MCF 10A (cell line): Measurements from ENCODE around the gene GRID1. TPM values are rescaled to one million over a fixed set of nuclear protein-coding genes. Genes with fewer than 3 reads are reported as not detected.

Experiments
- BruUV-seq: library from RNA; stranded (reverse); fragments of 400-500 nt; replicated peaks from 2 replicates; lab custom pipeline; 2021; lab: Mats Ljungman, UMichigan
- CTCF ChIA-PET: fragments of 300-600 bp; sonication (Branson Sonifier 250); formaldehyde crosslinking; extraction: SDS; loops from one replicate; lab custom pipeline; 2021; ENCODE audit warnings: antibody characterized with exemption, inconsistent platforms; lab: Yijun Ruan, JAX
- POLR2A ChIA-PET: fragments of 300-600, 350-650 bp; sonication (Branson Sonifier 250); formaldehyde crosslinking; extraction: SDS; loops from one replicate; lab custom pipeline; 2020; ENCODE audit warnings: antibody characterized with exemption, inconsistent platforms; lab: Yijun Ruan, JAX
- DNase-seq: peaks from one replicate; pipeline ENCODE4 v3.0.0-alpha.2; 2018; ENCODE audit not compliant: unreplicated experiment
- H3K27ac Mint-ChIP-seq: one replicate; pipeline ENCODE4 v1.8.0; 2022; ENCODE audit warnings: mild to moderate bottlenecking, low read depth, mixed read lengths; ENCODE audit not compliant: unreplicated experiment
- H3K27me3 Mint-ChIP-seq: one replicate; pipeline ENCODE4 v1.8.0; 2022; ENCODE audit warnings: mixed read lengths; ENCODE audit not compliant: insufficient read depth, unreplicated experiment
- H3K36me3 Mint-ChIP-seq: one replicate; pipeline ENCODE4 v1.8.0; 2022; ENCODE audit warnings: mild to moderate bottlenecking, moderate library complexity, mixed read lengths; ENCODE audit not compliant: insufficient read depth, unreplicated experiment
- H3K4me1 Mint-ChIP-seq: one replicate; pipeline ENCODE4 v1.8.0; 2022; ENCODE audit warnings: mixed read lengths; ENCODE audit not compliant: insufficient read depth, unreplicated experiment
- H3K4me3 Mint-ChIP-seq: one replicate; pipeline ENCODE4 v1.8.0; 2022; ENCODE audit warnings: mild to moderate bottlenecking, moderate library complexity, mixed read lengths; ENCODE audit not compliant: unreplicated experiment
- H3K9me3 Mint-ChIP-seq: one replicate; pipeline ENCODE4 v1.8.0; 2022; ENCODE audit warnings: mixed read lengths; ENCODE audit not compliant: unreplicated experiment
- CTCF ChIP-seq: fragments of 200-600 bp; IDR thresholded peaks from one replicate; pipeline ENCODE4 v1.8.0; 2022; ENCODE audit warnings: antibody characterized with exemption, mild to moderate bottlenecking; ENCODE audit not compliant: unreplicated experiment
- intact Hi-C: fragments of 100-400 bp; cut with micrococcal nuclease; formaldehyde crosslinking; loops from 2 replicates; pipeline ENCODE4 v1.14.1; 2022
- total RNA-seq: library from RNA; stranded (reverse); gene quantifications from 2 replicates; pipeline ENCODE4 v1.2.3, GENCODE V29; 2022

The GRID1 gene
- total RNA-seq, 1 experiment from 2014 or later = not detected

DNA sequence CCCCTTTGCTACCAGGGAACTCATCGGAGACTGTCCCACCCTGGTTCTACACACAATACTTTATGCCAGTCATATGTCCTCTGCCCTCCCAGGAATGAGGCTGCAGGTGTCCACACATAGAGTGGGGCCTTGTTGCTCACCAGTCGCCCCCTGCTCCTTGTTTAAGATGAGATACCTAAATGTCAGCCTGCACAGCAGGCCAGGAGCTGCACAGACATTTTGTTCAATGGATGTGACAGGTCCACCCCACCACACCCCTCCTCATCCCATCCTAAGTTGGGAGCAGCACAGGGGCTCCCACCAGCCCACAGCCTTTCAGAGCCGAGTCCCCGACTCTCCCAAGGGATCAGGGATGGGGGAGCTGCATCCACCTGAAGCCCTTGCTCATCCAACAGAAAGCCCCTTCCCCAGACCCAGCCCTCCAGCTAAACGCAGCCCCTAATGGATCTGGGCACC, 6.2 kb upstream of the GRID1 start:
- no peak overlapping the region for H3K4me3 Mint-ChIP-seq
- H3K27ac Mint-ChIP-seq = no peak overlapping the region
- no peak for TF ChIP-seq CTCF
- intact Hi-C loops = loop anchor here (10.0 kb wide), 2 partner anchors 1758 to 1998 kb away; no protein-coding TSS in a partner anchor
- ChIA-PET CTCF (interaction anchor here (0.7 to 1.1 kb wide), 3 partner anchors 118 to 1547 kb away, joined by 3 to 6 read pairs (median 3); no protein-coding TSS in a partner anchor), POLR2A (interaction anchor here (0.5 kb wide), 1 partner anchor 1205 kb away, joined by 3 read pairs; no protein-coding TSS in a partner anchor)
- H3K27me3 Mint-ChIP-seq = peaks cover 20% of the 10 kb centered on the region
- H3K4me1 Mint-ChIP-seq = no peaks in the 10 kb centered on the region
- no peak for DNase-seq
- H3K36me3 Mint-ChIP-seq = no peaks in the 10 kb centered on the region
- no peaks in the 10 kb centered on the region for H3K9me3 Mint-ChIP-seq
- no TSS peak for BruUV-seq

GRCh38 chr10:86372119-86372783, 5.7 kb upstream of the GRID1 start:
- H3K36me3 Mint-ChIP-seq = no peaks in the 10 kb centered on the region
- no TSS peak for BruUV-seq
- POLR2A ChIA-PET = no interaction called here
- H3K27ac Mint-ChIP-seq = no peak overlapping the region
- intact Hi-C loops = loop anchor here (10.0 kb wide), 2 partner anchors 1757 to 1997 kb away; no protein-coding TSS in a partner anchor
- no peak for TF ChIP-seq CTCF
- H3K4me3 Mint-ChIP-seq = no peak overlapping the region
- no peaks in the 10 kb centered on the region for H3K4me1 Mint-ChIP-seq
- CTCF ChIA-PET = interaction anchor here (0.8 to 1.0 kb wide), 2 partner anchors 26 to 117 kb away, joined by 3 read pairs; no protein-coding TSS in a partner anchor
- no peak for DNase-seq
- peaks cover 24% of the 10 kb centered on the region for H3K27me3 Mint-ChIP-seq
- H3K9me3 Mint-ChIP-seq = no peaks in the 10 kb centered on the region

DNA sequence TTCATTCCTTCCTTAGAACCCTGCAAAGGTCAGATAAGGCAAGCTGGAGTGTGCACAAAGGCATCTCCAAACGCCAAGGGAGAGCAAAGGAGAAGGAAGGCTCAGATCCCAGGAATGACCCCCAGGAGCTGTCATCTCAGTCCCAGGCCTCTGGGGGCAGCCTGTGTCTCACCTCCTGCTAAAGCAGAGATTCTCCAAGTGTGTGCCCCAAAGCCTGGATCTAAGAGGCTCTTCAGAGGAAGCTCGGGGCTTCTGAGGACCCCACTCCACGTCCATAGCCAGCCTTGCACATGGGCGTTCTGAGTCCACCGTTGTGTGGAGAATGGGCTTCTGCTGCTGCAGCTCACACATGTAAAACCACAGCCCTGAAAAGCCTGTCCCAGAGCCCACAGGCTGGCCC, 5.1 kb upstream of the GRID1 start:
- Mint-ChIP-seq H3K4me1 (no peaks in the 10 kb centered on the region), H3K27me3 (peaks cover 24% of the 10 kb centered on the region), H3K9me3 (no peaks in the 10 kb centered on the region), H3K27ac (no peak overlapping the region), H3K36me3 (no peaks in the 10 kb centered on the region), H3K4me3 (no peak overlapping the region)
- intact Hi-C loops = loop anchor here (10.0 kb wide), 2 partner anchors 1757 to 1997 kb away; no protein-coding TSS in a partner anchor
- POLR2A ChIA-PET = no interaction called here
- CTCF ChIA-PET = interaction anchor here (0.8 to 1.0 kb wide), 2 partner anchors 25 to 116 kb away, joined by 3 read pairs; no protein-coding TSS in a partner anchor
- no peak for DNase-seq
- BruUV-seq = no TSS peak
- no peak for TF ChIP-seq CTCF

- no TSS peak for BruUV-seq
- ChIA-PET POLR2A (interaction anchor here (0.6 to 0.7 kb wide), 3 partner anchors 11 to 202 kb away, joined by 3 to 5 read pairs (median 3); no protein-coding TSS in a partner anchor), CTCF (interaction anchor here (0.7 to 1.2 kb wide), 3 partner anchors 11 to 29 kb away, joined by 3 to 5 read pairs (median 3); no protein-coding TSS in a partner anchor)
- intact Hi-C loops = loop anchor here (10.0 kb wide), 2 partner anchors 1756 to 1996 kb away; no protein-coding TSS in a partner anchor
- H3K9me3 Mint-ChIP-seq = no peaks in the 10 kb centered on the region
- H3K27ac Mint-ChIP-seq = no peak overlapping the region
- DNase-seq = no peak
- no peak for TF ChIP-seq CTCF
- no peaks in the 10 kb centered on the region for H3K4me1 Mint-ChIP-seq
- H3K36me3 Mint-ChIP-seq = no peaks in the 10 kb centered on the region
- H3K4me3 Mint-ChIP-seq = no peak overlapping the region
- peaks cover 24% of the 10 kb centered on the region for H3K27me3 Mint-ChIP-seq
These were observed 4.5 kb upstream of the GRID1 start for GRCh38 chr10:86371116-86371515.
